ENCODE measurements around the gene KANK4. TPM values are rescaled to one million over a fixed set of nuclear protein-coding genes. Genes with fewer than 3 reads are reported as not detected.

Gene KANK4
- total RNA-seq, 1 donor: under 0.01 TPM

GRCh38 chr1:62228883-62229187 is 90.4 kb downstream of the KANK4 start:
- no peaks in the 10 kb centered on the region for H3K9me3 ChIP-seq (ENCODE audit: low read depth, low read length)
- no peak overlapping the region for H3K4me2 ChIP-seq (ENCODE audit: insufficient read depth, low read length)
- H2AFZ ChIP-seq (ENCODE audit: low read length): no peak overlapping the region
- H3K36me3 ChIP-seq (ENCODE audit: insufficient read depth, low read length): no peaks in the 10 kb centered on the region
- TF ChIP-seq CTCF (IDR thresholded peaks at IDR 0.05; ENCODE audit: extremely low read depth, low read depth, low read length): no peak
- H3K4me1 ChIP-seq (ENCODE audit: insufficient read depth, low read length): no peaks in the 10 kb centered on the region
- H3K4me3 ChIP-seq (ENCODE audit: insufficient read depth, low read length): no peak overlapping the region
- no peaks in the 10 kb centered on the region for H4K20me1 ChIP-seq (ENCODE audit: insufficient read depth, low read length)
- no peaks in the 10 kb centered on the region for H3K27me3 ChIP-seq (ENCODE audit: insufficient read depth, low read length)
- no peak overlapping the region for H3K27ac ChIP-seq (ENCODE audit: low read depth, low read length)
- no peaks in the 10 kb centered on the region for H3K79me2 ChIP-seq (ENCODE audit: insufficient read depth, low read length)
- no peak for DNase-seq (ENCODE audit: insufficient read length, low spot score, missing footprints)

- Histone ChIP-seq H3K4me2 (ENCODE audit: insufficient read depth, low read length) (no peak overlapping the region), H3K36me3 (ENCODE audit: insufficient read depth, low read length) (no peaks in the 10 kb centered on the region), H3K4me1 (ENCODE audit: insufficient read depth, low read length) (no peaks in the 10 kb centered on the region), H3K79me2 (ENCODE audit: insufficient read depth, low read length) (no peaks in the 10 kb centered on the region), H2AFZ (ENCODE audit: low read length) (no peak overlapping the region), H3K9me3 (ENCODE audit: low read depth, low read length) (no peaks in the 10 kb centered on the region), H4K20me1 (ENCODE audit: insufficient read depth, low read length) (no peaks in the 10 kb centered on the region), H3K4me3 (ENCODE audit: insufficient read depth, low read length) (no peak overlapping the region), H3K27me3 (ENCODE audit: insufficient read depth, low read length) (no peaks in the 10 kb centered on the region), H3K27ac (ENCODE audit: low read depth, low read length) (no peak overlapping the region)
- TF ChIP-seq CTCF (IDR thresholded peaks at IDR 0.05; ENCODE audit: extremely low read depth, low read depth, low read length): no peak
- DNase-seq (ENCODE audit: insufficient read length, low spot score, missing footprints): no peak
These were observed 90.9 kb downstream of the KANK4 start for GRCh38 chr1:62228136-62228882.

- no peak overlapping the region for H3K27ac ChIP-seq (ENCODE audit: low read depth, low read length)
- H3K4me2 ChIP-seq (ENCODE audit: insufficient read depth, low read length): no peak overlapping the region
- no peaks in the 10 kb centered on the region for H3K9me3 ChIP-seq (ENCODE audit: low read depth, low read length)
- H3K27me3 ChIP-seq (ENCODE audit: insufficient read depth, low read length): no peaks in the 10 kb centered on the region
- no peaks in the 10 kb centered on the region for H3K36me3 ChIP-seq (ENCODE audit: insufficient read depth, low read length)
- H4K20me1 ChIP-seq (ENCODE audit: insufficient read depth, low read length): no peaks in the 10 kb centered on the region
- no peak overlapping the region for H3K4me3 ChIP-seq (ENCODE audit: insufficient read depth, low read length)
- DNase-seq (ENCODE audit: insufficient read length, low spot score, missing footprints): no peak
- H2AFZ ChIP-seq (ENCODE audit: low read length): no peak overlapping the region
- TF ChIP-seq CTCF (IDR thresholded peaks at IDR 0.05; ENCODE audit: extremely low read depth, low read depth, low read length): no peak
- H3K79me2 ChIP-seq (ENCODE audit: insufficient read depth, low read length): no peaks in the 10 kb centered on the region
- no peaks in the 10 kb centered on the region for H3K4me1 ChIP-seq (ENCODE audit: insufficient read depth, low read length)
These were observed 91.7 kb downstream of the KANK4 start for GRCh38 chr1:62227496-62227895.

- no peaks in the 10 kb centered on the region for H3K27me3 ChIP-seq (ENCODE audit: insufficient read depth, low read length)
- H2AFZ ChIP-seq (ENCODE audit: low read length): no peak overlapping the region
- no peak overlapping the region for H3K4me2 ChIP-seq (ENCODE audit: insufficient read depth, low read length)
- no peak for DNase-seq (ENCODE audit: insufficient read length, low spot score, missing footprints)
- no peaks in the 10 kb centered on the region for H3K36me3 ChIP-seq (ENCODE audit: insufficient read depth, low read length)
- H3K4me3 ChIP-seq (ENCODE audit: insufficient read depth, low read length): no peak overlapping the region
- H3K79me2 ChIP-seq (ENCODE audit: insufficient read depth, low read length): no peaks in the 10 kb centered on the region
- H3K9me3 ChIP-seq (ENCODE audit: low read depth, low read length): no peaks in the 10 kb centered on the region
- no peak for TF ChIP-seq CTCF (IDR thresholded peaks at IDR 0.05; ENCODE audit: extremely low read depth, low read depth, low read length)
- H3K27ac ChIP-seq (ENCODE audit: low read depth, low read length): no peak overlapping the region
- H3K4me1 ChIP-seq (ENCODE audit: insufficient read depth, low read length): no peaks in the 10 kb centered on the region
- no peaks in the 10 kb centered on the region for H4K20me1 ChIP-seq (ENCODE audit: insufficient read depth, low read length)
These were observed 95.1 kb downstream of the KANK4 start for GRCh38 chr1:62224182-62224581.
